SK-N-MC (cell line): ENCODE measurements around the gene LPIN1.

ENCODE experiments used
- DNase-seq: peaks from one replicate; pipeline ENCODE4 v3.0.0-alpha.2; 2011; ENCODE audit warnings: low read depth, low spot score
- H3K27ac ChIP-seq: fragments of 200-600 bp; sonication (generic); 2 replicates; pipeline ENCODE4 v1.5.1; 2016; ENCODE audit warnings: mixed run types
- H3K36me3 ChIP-seq: fragments of 200-600 bp; sonication (generic); 2 replicates; pipeline ENCODE4 v1.6.1; 2017; ENCODE audit warnings: antibody characterized with exemption, low read length, mixed read lengths; ENCODE audit not compliant: insufficient read depth
- H3K4me3 ChIP-seq: fragments of 200-600 bp; sonication (generic); 2 replicates; pipeline ENCODE4 v1.5.1; 2016
- H3K9ac ChIP-seq: fragments of 200-600 bp; sonication (generic); 2 replicates; pipeline ENCODE4 v1.8.0; 2017; ENCODE audit warnings: mixed run types, mixed read lengths; ENCODE audit not compliant: insufficient read length
- H3K9me3 ChIP-seq: fragments of 200-600 bp; sonication (generic); 2 replicates; pipeline ENCODE4 v1.6.1; 2017; ENCODE audit warnings: low read depth, mild to moderate bottlenecking, antibody characterized with exemption, low read length, moderate library complexity, mixed read lengths
- EZH2 ChIP-seq: fragments of 200-600 bp; sonication (generic); IDR thresholded peaks from one replicate; pipeline ENCODE4 v1.6.1; 2017; ENCODE audit warnings: antibody characterized with exemption
- FOXP2 ChIP-seq: optimal IDR thresholded peaks from 2 replicates; pipeline ENCODE3; 2011; ENCODE audit warnings: mild to moderate bottlenecking, moderate library complexity; ENCODE audit not compliant: insufficient read depth; ENCODE audit errors: extremely low read length, control extremely low read depth
- POLR2AphosphoS5 ChIP-seq: IDR thresholded peaks from 2 replicates; pipeline ENCODE4 v1.6.1; 2012; ENCODE audit warnings: mild to moderate bottlenecking, low read depth, low read length, borderline replicate concordance

The LPIN1 gene

GRCh38 chr2:11762799-11763461, 16.5 kb downstream of the LPIN1 start:
- no peak overlapping the region for H3K27ac ChIP-seq
- no peak for DNase-seq
- no peak overlapping the region for H3K4me3 ChIP-seq
- H3K9ac ChIP-seq = no peak overlapping the region
- H3K9me3 ChIP-seq = no peaks in the 10 kb centered on the region
- H3K36me3 ChIP-seq = no peaks in the 10 kb centered on the region; the same call in 1 of the 2 replicates
- TF ChIP-seq FOXP2 = no peak

- no peaks in the 10 kb centered on the region; the same call in 1 of the 2 replicates for H3K36me3 ChIP-seq
- H3K27ac ChIP-seq = no peak overlapping the region
- H3K9ac ChIP-seq = no peak overlapping the region
- H3K4me3 ChIP-seq = no peak overlapping the region
- no peaks in the 10 kb centered on the region for H3K9me3 ChIP-seq
- TF ChIP-seq POLR2AphosphoS5 (no peak), FOXP2 (no peak), EZH2 (no peak)
- no peak for DNase-seq
Observed at GRCh38 chr2:11764359-11764758, 17.9 kb downstream of the LPIN1 start.

GRCh38 chr2:11764920-11765319, 18.5 kb downstream of the LPIN1 start:
- H3K9me3 ChIP-seq = no peaks in the 10 kb centered on the region
- TF ChIP-seq POLR2AphosphoS5 (no peak), FOXP2 (no peak), EZH2 (no peak)
- no peak overlapping the region for H3K4me3 ChIP-seq
- H3K27ac ChIP-seq = no peak overlapping the region
- no peak for DNase-seq
- no peaks in the 10 kb centered on the region; the same call in 1 of the 2 replicates for H3K36me3 ChIP-seq
- no peak overlapping the region for H3K9ac ChIP-seq

- TF ChIP-seq FOXP2 (no peak), EZH2 (no peak), POLR2AphosphoS5 (no peak)
- Histone ChIP-seq H3K36me3 (no peaks in the 10 kb centered on the region; the same call in 1 of the 2 replicates), H3K9ac (no peak overlapping the region), H3K9me3 (no peaks in the 10 kb centered on the region), H3K4me3 (no peak overlapping the region), H3K27ac (no peak overlapping the region)
- no peak for DNase-seq
Observed at GRCh38 chr2:11765501-11765900, 19.1 kb downstream of the LPIN1 start.

- no peaks in the 10 kb centered on the region for H3K9me3 ChIP-seq
- TF ChIP-seq EZH2 (no peak), FOXP2 (no peak), POLR2AphosphoS5 (no peak)
- H3K4me3 ChIP-seq = no peak overlapping the region
- no peak overlapping the region for H3K9ac ChIP-seq
- no peaks in the 10 kb centered on the region; the same call in 1 of the 2 replicates for H3K36me3 ChIP-seq
- no peak for DNase-seq
- H3K27ac ChIP-seq = no peak overlapping the region
Observed at GRCh38 chr2:11766016-11766415, 19.6 kb downstream of the LPIN1 start.

GRCh38 chr2:11767779-11768178, 21.3 kb downstream of the LPIN1 start:
- Histone ChIP-seq H3K36me3 (no peaks in the 10 kb centered on the region; the same call in 1 of the 2 replicates), H3K9ac (no peak overlapping the region), H3K9me3 (no peaks in the 10 kb centered on the region), H3K4me3 (no peak overlapping the region), H3K27ac (no peak overlapping the region)
- no peak for DNase-seq
- TF ChIP-seq EZH2 (no peak), FOXP2 (no peak), POLR2AphosphoS5 (no peak)

GRCh38 chr2:11768946-11769345, 22.5 kb downstream of the LPIN1 start:
- Histone ChIP-seq H3K9ac (no peak overlapping the region), H3K27ac (no peak overlapping the region), H3K36me3 (no peaks in the 10 kb centered on the region; the same call in 1 of the 2 replicates), H3K4me3 (no peak overlapping the region), H3K9me3 (no peaks in the 10 kb centered on the region)
- no peak for TF ChIP-seq POLR2AphosphoS5
- no peak for DNase-seq

- no peak overlapping the region for H3K4me3 ChIP-seq
- no peak overlapping the region for H3K27ac ChIP-seq
- H3K36me3 ChIP-seq = no peaks in the 10 kb centered on the region; the same call in 1 of the 2 replicates
- no peak for DNase-seq
- no peaks in the 10 kb centered on the region for H3K9me3 ChIP-seq
- TF ChIP-seq FOXP2 (no peak), EZH2 (no peak), POLR2AphosphoS5 (no peak)
- H3K9ac ChIP-seq = no peak overlapping the region
Observed at GRCh38 chr2:11769516-11769915, 23.1 kb downstream of the LPIN1 start.

- peaks cover 5% of the 10 kb centered on the region for H3K36me3 ChIP-seq
- no peak overlapping the region for H3K4me3 ChIP-seq
- TF ChIP-seq FOXP2 = no peak
- TF ChIP-seq POLR2AphosphoS5 = no peak
- TF ChIP-seq EZH2 = no peak
- H3K27ac ChIP-seq = no peak overlapping the region
- no peak for DNase-seq
- no peaks in the 10 kb centered on the region for H3K9me3 ChIP-seq
- no peak overlapping the region for H3K9ac ChIP-seq
Observed at GRCh38 chr2:11770531-11771188, 24.2 kb downstream of the LPIN1 start.
